Brain pericyte (primary cell): ENCODE measurements around the gene CLDN18.

Experiments used
- DNase-seq: peaks from one replicate; pipeline ENCODE4 v3.0.0-alpha.2; 2012; ENCODE audit warnings: low read depth, low spot score

The CLDN18 gene

GRCh38 chr3:138009476-138010272 is at the start of gene CLDN18:
Gene CLDN18 (plus strand): TSS chr3:138010165. CDS start chr3:138010226, 61 bp downstream.
- DNase-seq: no peak

GRCh38 chr3:137962251-137962650 is 47.7 kb upstream of the CLDN18 start:
- no peak for DNase-seq

- DNase-seq: no peak
These were observed 46.5 kb upstream of the CLDN18 start for GRCh38 chr3:137963463-137963862.

GRCh38 chr3:137970914-137971831 is 38.8 kb upstream of the CLDN18 start:
- DNase-seq: peak; percentile 11

- no peak for DNase-seq
These were observed 37.6 kb upstream of the CLDN18 start for GRCh38 chr3:137972396-137972795.

GRCh38 chr3:137978328-137978727 is 31.6 kb upstream of the CLDN18 start:
- no peak for DNase-seq

GRCh38 chr3:137987723-137988122 is 22.2 kb upstream of the CLDN18 start:
- DNase-seq: no peak

GRCh38 chr3:137988152-137988551 is 21.8 kb upstream of the CLDN18 start:
- no peak for DNase-seq

- DNase-seq: no peak
These were observed 21.0 kb upstream of the CLDN18 start for GRCh38 chr3:137988982-137989381.

GRCh38 chr3:137990427-137990826 is 19.5 kb upstream of the CLDN18 start:
- DNase-seq: no peak

GRCh38 chr3:137992592-137992991 is 17.4 kb upstream of the CLDN18 start:
- no peak for DNase-seq

- no peak for DNase-seq
These were observed 11.6 kb upstream of the CLDN18 start for GRCh38 chr3:137998121-137999042.

- DNase-seq: no peak
These were observed 6.9 kb upstream of the CLDN18 start for GRCh38 chr3:138003069-138003468.

GRCh38 chr3:138005627-138006026 is 4.3 kb upstream of the CLDN18 start:
- DNase-seq: no peak

GRCh38 chr3:138007898-138008297 is 2.1 kb upstream of the CLDN18 start:
- DNase-seq: no peak

GRCh38 chr3:138010273-138010590 is 267 bp downstream of the CLDN18 start:
- no peak for DNase-seq

- DNase-seq: no peak
These were observed 1.8 kb downstream of the CLDN18 start for GRCh38 chr3:138011722-138012121.

- DNase-seq: no peak
These were observed 2.6 kb downstream of the CLDN18 start for GRCh38 chr3:138012526-138012925.

GRCh38 chr3:138016065-138016464 is 6.1 kb downstream of the CLDN18 start:
- no peak for DNase-seq

- DNase-seq: no peak
These were observed 9.5 kb downstream of the CLDN18 start for GRCh38 chr3:138019281-138020069.

- no peak for DNase-seq
These were observed 13.8 kb downstream of the CLDN18 start for GRCh38 chr3:138023754-138024153.
